Cerebellar cortex (tissue), 1 donor: ENCODE data around the gene DGKE.
A peak's percentile ranks its signal among the peaks of the same experiment; 100 is the strongest.

ENCODE experiments used
- DNase-seq: peaks from one replicate; pipeline ENCODE4 v3.0.0-alpha.2; 2015; ENCODE audit warnings: low spot score

Gene DGKE

GRCh38 chr17:56833809-56834379 is at the start of gene DGKE, which contains the start of gene C17orf67:
Gene DGKE, plus strand, starts transcription at chr17:56834151. Its CDS starts 645 bp downstream, at chr17:56834796.
Gene C17orf67, minus strand, starts transcription at chr17:56833920. Its CDS starts 18,110 bp downstream, at chr17:56815810.
- peak; percentile 98 for DNase-seq

- peak; percentile 68 for DNase-seq
Observed at GRCh38 chr17:56785405-56785804, 48.5 kb upstream of the DGKE start.

- peak; percentile 7 for DNase-seq
Observed at GRCh38 chr17:56785997-56786680, 47.8 kb upstream of the DGKE start.

- no peak for DNase-seq
Observed at GRCh38 chr17:56786989-56787482, 46.9 kb upstream of the DGKE start.

GRCh38 chr17:56792267-56792666 is 41.7 kb upstream of the DGKE start:
- DNase-seq: no peak

GRCh38 chr17:56793531-56793930 is 40.4 kb upstream of the DGKE start:
- peak; percentile 19 for DNase-seq

GRCh38 chr17:56793957-56794356 is 40.0 kb upstream of the DGKE start:
- DNase-seq: no peak

- DNase-seq: no peak
Observed at GRCh38 chr17:56795221-56795865, 38.6 kb upstream of the DGKE start.

GRCh38 chr17:56796536-56796935 is 37.4 kb upstream of the DGKE start:
- DNase-seq: no peak

GRCh38 chr17:56798916-56799315 is 35.0 kb upstream of the DGKE start:
- no peak for DNase-seq

GRCh38 chr17:56801459-56802178 is 32.3 kb upstream of the DGKE start:
- DNase-seq: peak; percentile 47

- no peak for DNase-seq
Observed at GRCh38 chr17:56803071-56803470, 30.9 kb upstream of the DGKE start.

- DNase-seq: no peak
Observed at GRCh38 chr17:56804454-56804853, 29.5 kb upstream of the DGKE start.

GRCh38 chr17:56806949-56807348 is 27.0 kb upstream of the DGKE start:
- DNase-seq: no peak

GRCh38 chr17:56807723-56808122 is 26.2 kb upstream of the DGKE start:
- no peak for DNase-seq

- peak; percentile 30 for DNase-seq
Observed at GRCh38 chr17:56808503-56808902, 25.4 kb upstream of the DGKE start.

- DNase-seq: peak; percentile 51
Observed at GRCh38 chr17:56809106-56809819, 24.7 kb upstream of the DGKE start.

- DNase-seq: no peak
Observed at GRCh38 chr17:56809820-56810179, 24.2 kb upstream of the DGKE start.

- DNase-seq: no peak
Observed at GRCh38 chr17:56810343-56810742, 23.6 kb upstream of the DGKE start.

- no peak for DNase-seq
Observed at GRCh38 chr17:56810891-56811775, 22.8 kb upstream of the DGKE start.

- DNase-seq: no peak
Observed at GRCh38 chr17:56812901-56813388, 21.0 kb upstream of the DGKE start.
